Naive thymus-derived CD4-positive, alpha-beta T cell (primary cell): ENCODE data around the gene RPS14. TPM values are rescaled to one million over a fixed set of nuclear protein-coding genes. Genes with fewer than 3 reads are reported as not detected.

Experiments
- ATAC-seq: fragments of 150-1000 bp; cut with Tn5 transposase; 2 replicates; pipeline ENCODE4 v1.10.0; 2021; ENCODE audit warnings: mild to moderate bottlenecking, moderate library complexity
- CTCF ChIA-PET: fragments of 350-600 bp; sonication (Branson Sonifier 250); formaldehyde crosslinking; loops from one replicate; lab custom pipeline; 2021; ENCODE audit warnings: antibody characterized with exemption; lab: Charles Lee
- POLR2A ChIA-PET: fragments of 350-600 bp; sonication (Branson Sonifier 250); formaldehyde crosslinking; loops from one replicate; lab custom pipeline; 2021; ENCODE audit warnings: antibody characterized with exemption, inconsistent platforms; lab: Charles Lee
- DNase-seq, 9 donors: peaks; one replicate each; pipeline versions ENCODE4 v3.0.0 to v3.0.0-alpha.2; 2020 to 2022; ENCODE audit warnings: mixed read lengths in 1 of 9
- H3K27ac ChIP-seq: one replicate; pipeline ENCODE4 v1.7.0; 2013; ENCODE audit warnings: mild to moderate bottlenecking, low read depth, low read length, moderate library complexity
- H3K27me3 ChIP-seq, 2 donors: one replicate each; pipeline ENCODE4 v1.7.0; 2013; ENCODE audit warnings: low read length in 2 of 2, mild to moderate bottlenecking in 2 of 2, moderate library complexity in 2 of 2; ENCODE audit not compliant: control insufficient read depth in 2 of 2, insufficient read depth in 2 of 2
- H3K36me3 ChIP-seq, 3 experiments: 1 replicate in 2 of 3; 2 replicates in 1 of 3; pipeline ENCODE4 v1.7.0; 2013; ENCODE audit warnings: low read length in 3 of 3, mild to moderate bottlenecking in 3 of 3, moderate library complexity in 1 of 3; ENCODE audit not compliant: insufficient read depth in 3 of 3, control insufficient read depth in 2 of 3
- H3K4me1 ChIP-seq, 2 donors: one replicate each; pipeline ENCODE4 v1.7.0; 2013; ENCODE audit warnings: low read length in 2 of 2, mild to moderate bottlenecking in 2 of 2, moderate library complexity in 1 of 2; ENCODE audit not compliant: control insufficient read depth in 2 of 2, insufficient read depth in 2 of 2
- H3K4me3 ChIP-seq: 2 replicates; pipeline ENCODE4 v1.7.0; 2013; ENCODE audit warnings: mild to moderate bottlenecking, low read length
- H3K9me3 ChIP-seq, 3 experiments: 1 replicate in 2 of 3; 2 replicates in 1 of 3; pipeline ENCODE4 v1.7.0; 2013; ENCODE audit warnings: low read length in 3 of 3; ENCODE audit not compliant: control insufficient read depth in 2 of 3
- H3K27ac Mint-ChIP-seq, 9 donors: one replicate each; pipeline ENCODE4 v1.8.0; 2020 to 2022; ENCODE audit warnings: mixed read lengths in 9 of 9, mild to moderate bottlenecking in 8 of 9, moderate library complexity in 5 of 9, inconsistent platforms in 2 of 9
- H3K27me3 Mint-ChIP-seq, 5 donors: one replicate each; pipeline ENCODE4 v1.8.0; 2021 to 2022; ENCODE audit warnings: mixed read lengths in 5 of 5, mild to moderate bottlenecking in 1 of 5
- H3K36me3 Mint-ChIP-seq, 5 donors: one replicate each; pipeline ENCODE4 v1.8.0; 2020 to 2022; ENCODE audit warnings: mixed read lengths in 5 of 5, mild to moderate bottlenecking in 3 of 5, inconsistent platforms in 1 of 5
- H3K4me1 Mint-ChIP-seq, 7 donors: one replicate each; pipeline ENCODE4 v1.8.0; 2020 to 2022; ENCODE audit warnings: mixed read lengths in 7 of 7, mild to moderate bottlenecking in 3 of 7, inconsistent platforms in 1 of 7
- H3K4me3 Mint-ChIP-seq, 10 donors: one replicate each; pipeline ENCODE4 v1.8.0; 2020 to 2022; ENCODE audit warnings: mild to moderate bottlenecking in 10 of 10, mixed read lengths in 10 of 10, moderate library complexity in 6 of 10, inconsistent platforms in 2 of 10
- H3K9me3 Mint-ChIP-seq, 11 donors: one replicate each; pipeline ENCODE4 v1.8.0; 2020 to 2022; ENCODE audit warnings: mixed read lengths in 11 of 11, mild to moderate bottlenecking in 4 of 11, inconsistent platforms in 1 of 11, moderate library complexity in 1 of 11
- intact Hi-C, 2 donors: fragments of 100-400 bp; cut with micrococcal nuclease; formaldehyde crosslinking; loops; one replicate each; pipeline ENCODE4 v1.15.1; 2023
- polyA plus RNA-seq, 2 donors: library from polyadenylated mRNA; unstranded; fragments of 300-500 nt; fragmentation: Illumina TruSeq; gene quantifications; one replicate each; pipeline ENCODE4 v1.2.3, GENCODE V29; 2021
- total RNA-seq, 6 experiments: library from RNA in 5 of 6; stranded (reverse) in 5 of 6; gene quantifications; 1 replicate in 5 of 6; 2 replicates in 1 of 6; pipeline ENCODE4 v1.2.3 and lab custom pipeline; 2021 to 2026

RPS14 gene
- total and polyA plus RNA-seq, 7 experiments from 2014 or later = 2,331 to 11,248 (median 6,766) TPM

- no peaks in the 10 kb centered on the region for H3K4me1 ChIP-seq
- H3K27ac Mint-ChIP-seq = peak overlapping the region in 1 of 9 donors; percentile 19
- no peaks in the 10 kb centered on the region for H3K27me3 ChIP-seq
- H3K4me3 Mint-ChIP-seq = no peak overlapping the region
- no peaks in the 10 kb centered on the region for H3K9me3 ChIP-seq
- ChIA-PET POLR2A (interaction anchor here (1.2 kb wide), 1 partner anchor 17 kb away, joined by 3 read pairs; no protein-coding TSS in a partner anchor), CTCF (interaction anchor here (0.6 kb wide), 1 partner anchor 1216 kb away, joined by 3 read pairs; no protein-coding TSS in a partner anchor)
- DNase-seq = no peak
- H3K27me3 Mint-ChIP-seq = no peaks in the 10 kb centered on the region
- no peak for ATAC-seq
- no peak overlapping the region for H3K27ac ChIP-seq
- intact Hi-C loops = no loop called here
- peaks cover 12 to 95% (median 20%) of the 10 kb centered on the region in 3 experiments for H3K36me3 ChIP-seq
- H3K9me3 Mint-ChIP-seq = no peaks in the 10 kb centered on the region
- peaks cover 3 to 35% (median 13%) of the 10 kb centered on the region in 5 donors for H3K36me3 Mint-ChIP-seq
- H3K4me1 Mint-ChIP-seq = peaks cover 0 to 1% (median 0%) of the 10 kb centered on the region in 7 donors
- H3K4me3 ChIP-seq = no peak overlapping the region
These were observed 56.9 kb downstream of the RPS14 start for GRCh38 chr5:150392680-150393079.

Other genes starting within 250 kb of the RPS14 start
- gene CAMK2A, start 160.0 kb downstream of the RPS14 start, total RNA-seq = not detected
- gene CAMK2A, start 160.0 kb downstream of the RPS14 start, polyA plus RNA-seq = not detected
- 1 to 10 TPM in 1 of 5 experiments, not detected in 4; 1.6 TPM for gene ARSI, start 146.8 kb downstream of the RPS14 start, total RNA-seq
- not detected for gene ARSI, start 146.8 kb downstream of the RPS14 start, polyA plus RNA-seq
- 10 to 100 TPM; 45.9 to 60.0 (median 54.6) TPM for gene TCOF1, start 92.0 kb downstream of the RPS14 start, total RNA-seq
- gene TCOF1, start 92.0 kb downstream of the RPS14 start, polyA plus RNA-seq = 10 to 100 TPM in 1 of 2 donors, 1 to 10 TPM in 1; 3.9 to 27.0 TPM
- 1,000 to 10,000 TPM in 1 of 5 experiments, 100 to 1,000 TPM in 4; 153 to 1,948 (median 540) TPM for gene CD74, start 36.8 kb downstream of the RPS14 start, total RNA-seq
- 100 to 1,000 TPM; 295 to 413 TPM for gene CD74, start 36.8 kb downstream of the RPS14 start, polyA plus RNA-seq
- 10 to 100 TPM in 1 of 5 experiments, 1 to 10 TPM in 4; 1.0 to 17.5 (median 1.6) TPM for gene NDST1, start 58.4 kb upstream of the RPS14 start, total RNA-seq
- 1 to 10 TPM in 1 of 2 donors, under 1 TPM in 1; 0.69 to 1.1 TPM for gene NDST1, start 58.4 kb upstream of the RPS14 start, polyA plus RNA-seq
- under 1 TPM in 4 of 5 experiments, not detected in 1; 0.07 to 0.59 (median 0.12) TPM for gene SYNPO, start 190.9 kb upstream of the RPS14 start, total RNA-seq
- gene SYNPO, start 190.9 kb upstream of the RPS14 start, polyA plus RNA-seq = not detected
- not detected for gene MYOZ3, start 211.5 kb upstream of the RPS14 start, total RNA-seq
- under 1 TPM in 1 of 2 donors, not detected in 1; 0.15 TPM for gene MYOZ3, start 211.5 kb upstream of the RPS14 start, polyA plus RNA-seq